ENCODE data around the gene NSMCE4A. TPM values are rescaled to one million over a fixed set of nuclear protein-coding genes. Genes with fewer than 3 reads are reported as not detected.
"Not testable (repeated sequence)": the region's sequence is repeated elsewhere in the genome, so short reads cannot be mapped to it uniquely, and the experiment has no call there.

NSMCE4A gene
- total and polyA plus RNA-seq, 3 experiments from 2014 or later, result 58.2 to 70.9 (median 67.8) TPM

GRCh38 chr10:121983852-121984251 is 8.8 kb upstream of the NSMCE4A start:
- peaks cover 0 to 4% (median 2%) of the 10 kb centered on the region in 3 donors for H3K36me3 Mint-ChIP-seq
- H3K27me3 ChIP-seq (ENCODE audit: insufficient read depth, low read length, poor library complexity, severe bottlenecking), result no peaks in the 10 kb centered on the region
- POLR2A ChIA-PET, result no interaction called here
- H3K9me3 Mint-ChIP-seq, result peaks cover 0 to 28% (median 20%) of the 10 kb centered on the region in 5 donors
- H3K4me3 Mint-ChIP-seq, result no peak overlapping the region
- CTCF ChIA-PET, result interaction anchor here (3.2 kb wide), 1 partner anchor 9 kb away, joined by 14 read pairs; the partner anchor contains the start of gene NSMCE4A
- peak overlapping the region in 1 of 8 donors; percentile 78 for H3K27ac Mint-ChIP-seq
- DNase-seq, result no peak
- H3K9me3 ChIP-seq (ENCODE audit: low read length), result peaks cover 10% of the 10 kb centered on the region
- no peaks in the 10 kb centered on the region for H3K4me1 Mint-ChIP-seq
- H3K27ac ChIP-seq (ENCODE audit: low read depth, low read length), result no peak overlapping the region
- no peaks in the 10 kb centered on the region for H3K4me1 ChIP-seq (ENCODE audit: insufficient read depth, low read length)
- no peaks in the 10 kb centered on the region for H3K36me3 ChIP-seq (ENCODE audit: insufficient read depth, low read length)
- no peak overlapping the region for H3K4me3 ChIP-seq (ENCODE audit: low read length)
- peaks cover 21 to 22% of the 10 kb centered on the region in 2 donors for H3K27me3 Mint-ChIP-seq

GRCh38 chr10:121981346-121981745 is 6.3 kb upstream of the NSMCE4A start:
- Histone ChIP-seq H3K36me3 (ENCODE audit: insufficient read depth, low read length) (no peaks in the 10 kb centered on the region), H3K4me3 (ENCODE audit: low read length) (no peak overlapping the region), H3K9me3 (ENCODE audit: low read length) (peaks cover 10% of the 10 kb centered on the region), H3K27ac (ENCODE audit: low read depth, low read length) (no peak overlapping the region), H3K27me3 (ENCODE audit: insufficient read depth, low read length, poor library complexity, severe bottlenecking) (no peaks in the 10 kb centered on the region), H3K4me1 (ENCODE audit: insufficient read depth, low read length) (no peaks in the 10 kb centered on the region)
- peaks cover 0 to 28% (median 20%) of the 10 kb centered on the region in 5 donors for H3K9me3 Mint-ChIP-seq
- H3K27me3 Mint-ChIP-seq, result peaks cover 3 to 13% of the 10 kb centered on the region in 2 donors
- no peak overlapping the region for H3K27ac Mint-ChIP-seq
- H3K4me1 Mint-ChIP-seq, result peaks cover 0 to 4% (median 0%) of the 10 kb centered on the region in 3 donors
- H3K4me3 Mint-ChIP-seq, result no peak overlapping the region
- POLR2A ChIA-PET, result no interaction called here
- peaks cover 0 to 4% (median 2%) of the 10 kb centered on the region in 3 donors for H3K36me3 Mint-ChIP-seq
- DNase-seq, result no peak
- CTCF ChIA-PET, result no interaction called here

GRCh38 chr10:121978511-121978910 is 3.5 kb upstream of the NSMCE4A start:
- peaks cover 0 to 3% (median under 1%) of the 10 kb centered on the region in 5 donors for H3K9me3 Mint-ChIP-seq
- no peak overlapping the region for H3K4me3 Mint-ChIP-seq
- CTCF ChIA-PET, result no interaction called here
- H3K27me3 ChIP-seq (ENCODE audit: insufficient read depth, low read length, poor library complexity, severe bottlenecking), result no peaks in the 10 kb centered on the region
- peaks cover 0 to 3% of the 10 kb centered on the region in 2 donors for H3K27me3 Mint-ChIP-seq
- peaks cover 0 to 2% (median under 1%) of the 10 kb centered on the region in 3 donors for H3K36me3 Mint-ChIP-seq
- POLR2A ChIA-PET, result no interaction called here
- H3K4me1 Mint-ChIP-seq, result peaks cover 7 to 20% (median 8%) of the 10 kb centered on the region in 3 donors
- H3K9me3 ChIP-seq (ENCODE audit: low read length), result no peaks in the 10 kb centered on the region
- no peak for DNase-seq
- H3K4me1 ChIP-seq (ENCODE audit: insufficient read depth, low read length), result peaks cover 7% of the 10 kb centered on the region
- no peak overlapping the region for H3K4me3 ChIP-seq (ENCODE audit: low read length)
- H3K27ac Mint-ChIP-seq, result no peak overlapping the region
- H3K27ac ChIP-seq (ENCODE audit: low read depth, low read length), result no peak overlapping the region
- no peaks in the 10 kb centered on the region for H3K36me3 ChIP-seq (ENCODE audit: insufficient read depth, low read length)

DNA sequence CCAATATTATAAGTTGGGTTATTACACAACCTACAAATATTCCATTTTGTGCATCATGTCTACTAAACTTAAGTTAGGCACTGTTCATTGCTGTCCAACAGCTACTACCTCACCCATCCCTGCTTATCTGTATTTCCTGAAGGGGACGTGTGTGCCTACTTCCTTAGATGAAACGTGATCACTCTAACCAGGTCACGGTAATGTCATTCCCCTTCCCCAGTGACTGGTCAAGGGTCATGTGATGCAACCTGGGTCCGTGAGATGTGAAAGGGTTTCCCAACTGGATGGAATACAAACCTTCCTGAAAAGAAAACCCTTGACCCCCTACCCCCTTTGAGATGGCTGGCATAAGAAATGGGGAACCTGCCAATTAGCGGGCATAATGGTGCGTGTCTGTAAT is 1.6 kb upstream of the NSMCE4A start:
- Histone ChIP-seq H3K9me3 (ENCODE audit: low read length) (no peaks in the 10 kb centered on the region), H3K4me1 (ENCODE audit: insufficient read depth, low read length) (peaks cover 11% of the 10 kb centered on the region), H3K27ac (ENCODE audit: low read depth, low read length) (no peak overlapping the region), H3K36me3 (ENCODE audit: insufficient read depth, low read length) (no peaks in the 10 kb centered on the region), H3K27me3 (ENCODE audit: insufficient read depth, low read length, poor library complexity, severe bottlenecking) (no peaks in the 10 kb centered on the region), H3K4me3 (ENCODE audit: low read length) (no peak overlapping the region)
- Mint-ChIP-seq H3K4me3 (peak overlapping the region in 6 of 7 donors; percentile 32 to 89 (median 70)), H3K27ac (no peak overlapping the region), H3K36me3 (peaks cover 0 to 13% (median 0%) of the 10 kb centered on the region in 3 donors), H3K27me3 (peaks cover 0 to 3% of the 10 kb centered on the region in 2 donors), H3K9me3 (no peaks in the 10 kb centered on the region), H3K4me1 (peaks cover 20 to 36% (median 23%) of the 10 kb centered on the region in 3 donors)
- ChIA-PET CTCF (interaction anchor here (1.3 kb wide), 1 partner anchor 14 kb away, joined by 3 read pairs; no protein-coding TSS in a partner anchor), POLR2A (no interaction called here)
- no peak for DNase-seq

DNA sequence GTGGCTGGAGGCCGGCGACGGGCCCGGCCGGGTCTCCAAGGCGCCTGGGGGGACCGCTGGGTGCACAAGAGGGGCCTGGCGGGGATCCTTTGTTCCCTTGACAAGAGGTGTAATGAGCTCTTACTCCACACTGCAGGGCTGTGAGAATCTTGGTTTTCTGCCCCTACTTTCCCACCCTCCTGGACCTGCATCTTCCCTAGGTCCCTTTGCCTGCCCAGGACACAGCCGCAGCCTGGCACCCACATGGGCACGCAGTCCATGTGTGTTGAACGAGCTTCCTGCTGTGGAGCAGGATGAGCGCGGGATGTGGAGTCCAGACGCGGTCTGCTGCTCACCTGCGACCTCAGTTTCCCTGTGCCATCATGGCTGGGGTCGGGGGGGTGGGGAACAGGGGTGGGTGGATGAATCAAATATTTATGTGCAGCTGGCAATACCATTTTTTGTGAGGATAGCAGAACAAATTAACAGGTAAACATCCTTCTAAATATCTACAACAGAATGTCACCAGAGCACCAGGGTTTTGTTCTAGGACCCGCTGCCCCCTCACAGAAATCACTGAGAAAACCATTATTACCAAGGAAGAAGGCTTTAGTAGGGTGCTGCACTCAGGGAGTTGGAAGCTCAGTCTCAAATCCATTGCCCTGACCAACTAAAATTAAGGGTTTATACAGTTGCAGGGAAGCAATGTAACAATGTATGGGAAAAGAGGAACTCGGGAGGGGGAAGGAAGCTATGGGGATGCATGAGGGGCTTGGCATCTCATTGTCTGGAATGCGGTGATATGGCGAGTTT is 474 bp upstream of the NSMCE4A start:
- peak overlapping the region in 3 of 8 donors; percentile 33 to 67 (median 66) for H3K27ac Mint-ChIP-seq
- Histone ChIP-seq H3K4me1 (ENCODE audit: insufficient read depth, low read length) (peaks cover 11% of the 10 kb centered on the region), H3K4me3 (ENCODE audit: low read length) (peak overlapping the region; percentile 75), H3K36me3 (ENCODE audit: insufficient read depth, low read length) (peaks cover 2% of the 10 kb centered on the region), H3K9me3 (ENCODE audit: low read length) (no peaks in the 10 kb centered on the region), H3K27ac (ENCODE audit: low read depth, low read length) (peak overlapping the region; percentile 84), H3K27me3 (ENCODE audit: insufficient read depth, low read length, poor library complexity, severe bottlenecking) (no peaks in the 10 kb centered on the region)
- peaks cover 0 to 2% of the 10 kb centered on the region in 2 donors for H3K27me3 Mint-ChIP-seq
- peaks cover 0 to 22% (median 2%) of the 10 kb centered on the region in 3 donors for H3K36me3 Mint-ChIP-seq
- ChIA-PET CTCF (interaction anchor here (0.8 to 2.8 kb wide), 5 partner anchors 9 to 52 kb away, joined by 3 to 14 read pairs (median 3); no protein-coding TSS in a partner anchor), POLR2A (no interaction called here)
- H3K9me3 Mint-ChIP-seq, result no peaks in the 10 kb centered on the region
- H3K4me1 Mint-ChIP-seq, result peaks cover 22 to 43% (median 25%) of the 10 kb centered on the region in 3 donors
- H3K4me3 Mint-ChIP-seq, result peak overlapping the region; percentile 62 to 91 (median 81)
- no peak for DNase-seq

DNA sequence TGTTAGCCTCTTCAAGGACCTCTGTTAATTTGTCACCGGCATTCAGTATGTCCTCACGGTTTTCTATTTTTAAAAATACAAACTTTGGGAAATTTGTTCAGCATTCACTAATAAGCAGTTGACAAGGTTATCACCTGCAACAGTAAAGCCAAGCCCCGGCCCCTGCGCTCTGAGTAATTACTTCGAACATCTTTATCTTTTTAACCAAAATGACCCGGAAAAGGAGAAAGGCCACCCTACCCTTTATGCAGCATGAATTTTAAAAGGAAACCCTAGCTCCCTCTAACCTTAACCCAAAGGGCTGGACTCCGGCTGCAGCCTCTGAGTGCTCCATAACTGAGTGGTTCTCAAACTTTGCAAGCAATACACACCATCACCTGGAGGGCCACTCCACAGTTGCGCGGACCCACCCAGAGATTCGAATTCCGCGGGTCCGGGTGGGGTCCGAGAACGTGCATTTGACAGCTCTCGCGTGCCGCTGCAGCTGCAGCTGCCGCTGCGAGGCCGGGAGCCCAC is 940 bp downstream of the NSMCE4A start:
- Histone ChIP-seq H3K27me3 (ENCODE audit: insufficient read depth, low read length, poor library complexity, severe bottlenecking) (no peaks in the 10 kb centered on the region), H3K4me3 (ENCODE audit: low read length) (peak overlapping the region; percentile 75), H3K36me3 (ENCODE audit: insufficient read depth, low read length) (peaks cover 4% of the 10 kb centered on the region), H3K4me1 (ENCODE audit: insufficient read depth, low read length) (peaks cover 11% of the 10 kb centered on the region), H3K27ac (ENCODE audit: low read depth, low read length) (peak overlapping the region; percentile 84), H3K9me3 (ENCODE audit: low read length) (no peaks in the 10 kb centered on the region)
- CTCF ChIA-PET, result interaction anchor here (1.9 to 2.8 kb wide), 2 partner anchors 10 to 46 kb away, joined by 6 to 14 read pairs; partner anchors contain the start of gene ATE1
- Mint-ChIP-seq H3K9me3 (no peaks in the 10 kb centered on the region), H3K4me1 (peaks cover 22 to 43% (median 25%) of the 10 kb centered on the region in 3 donors), H3K27ac (peak overlapping the region in 4 of 8 donors; percentile 7 to 54 (median 44)), H3K27me3 (no peaks in the 10 kb centered on the region), H3K36me3 (peaks cover 0 to 30% (median 2%) of the 10 kb centered on the region in 3 donors), H3K4me3 (peak overlapping the region; percentile 80 to 91 (median 83))
- POLR2A ChIA-PET, result interaction anchor here (1.2 kb wide), 1 partner anchor 46 kb away, joined by 9 read pairs; the partner anchor contains the start of gene ATE1
- DNase-seq, result peak in 1 of 5 donors; percentile 31

- Mint-ChIP-seq H3K4me1 (peaks cover 19 to 28% (median 24%) of the 10 kb centered on the region in 3 donors), H3K36me3 (peaks cover 8 to 75% (median 14%) of the 10 kb centered on the region in 3 donors)
- H3K4me3 ChIP-seq (ENCODE audit: low read length); H3K9me3 ChIP-seq (ENCODE audit: low read length); H3K27me3 ChIP-seq (ENCODE audit: insufficient read depth, low read length, poor library complexity, severe bottlenecking); H3K27ac ChIP-seq (ENCODE audit: low read depth, low read length); H3K4me3 Mint-ChIP-seq; H3K27ac Mint-ChIP-seq; H3K9me3 Mint-ChIP-seq; DNase-seq; H3K27me3 Mint-ChIP-seq: not testable (repeated sequence)
- POLR2A ChIA-PET, result interaction anchor here (0.7 kb wide), 1 partner anchor 11 kb away, joined by 3 read pairs; no protein-coding TSS in a partner anchor
- CTCF ChIA-PET, result interaction anchor here (1.2 kb wide), 1 partner anchor 18 kb away, joined by 3 read pairs; no protein-coding TSS in a partner anchor
- Histone ChIP-seq H3K4me1 (ENCODE audit: insufficient read depth, low read length) (peaks cover 10% of the 10 kb centered on the region), H3K36me3 (ENCODE audit: insufficient read depth, low read length) (peaks cover 24% of the 10 kb centered on the region)
These were observed 5.9 kb downstream of the NSMCE4A start for GRCh38 chr10:121969086-121969485.
